IMR-90 (cell line): ENCODE measurements around the gene SGMS1.
"Not testable (repeated sequence)": the region's sequence is repeated elsewhere in the genome, so short reads cannot be mapped to it uniquely, and the experiment has no call there.

Source experiments
- CEBPB ChIP-seq: IDR thresholded peaks from 2 replicates; pipeline ENCODE4 v1.6.1; 2012; ENCODE audit warnings: low read depth, low read length, improper control_type of control experiment
- CHD1 ChIP-seq: IDR thresholded peaks from 2 replicates; pipeline ENCODE4 v1.6.1; 2012; ENCODE audit warnings: low read depth, low read length, improper control_type of control experiment
- FOS ChIP-seq: fragments of 150-350 bp; IDR thresholded peaks from 2 replicates; pipeline ENCODE4 v1.6.1; 2016; ENCODE audit warnings: low read depth, low read length
- MAZ ChIP-seq: IDR thresholded peaks from 2 replicates; pipeline ENCODE4 v1.6.1; 2012; ENCODE audit warnings: low read depth, mild to moderate bottlenecking, low read length, improper control_type of control experiment, moderate library complexity, borderline replicate concordance
- MXI1 ChIP-seq: IDR thresholded peaks from 2 replicates; pipeline ENCODE4 v1.6.1; 2012; ENCODE audit warnings: low read depth, mild to moderate bottlenecking, low read length, moderate library complexity, borderline replicate concordance
- NFE2L2 ChIP-seq: fragments of 150-350 bp; IDR thresholded peaks from 2 replicates; pipeline ENCODE4 v1.6.1; 2016; ENCODE audit warnings: low read depth, mild to moderate bottlenecking, low read length
- POLR2A ChIP-seq: IDR thresholded peaks from 2 replicates; pipeline ENCODE4 v1.6.1; 2012; ENCODE audit warnings: mild to moderate bottlenecking, low read depth, low read length
- RAD21 ChIP-seq: IDR thresholded peaks from 2 replicates; pipeline ENCODE4 v1.6.1; 2012; ENCODE audit warnings: low read length, improper control_type of control experiment
- RCOR1 ChIP-seq: IDR thresholded peaks from 2 replicates; pipeline ENCODE4 v1.6.1; 2012; ENCODE audit warnings: mild to moderate bottlenecking, low read length, improper control_type of control experiment; ENCODE audit not compliant: insufficient replicate concordance
- SMC3 ChIP-seq: fragments of 150-350 bp; IDR thresholded peaks from 2 replicates; pipeline ENCODE4 v1.6.1; 2016; ENCODE audit warnings: low read depth, mild to moderate bottlenecking, antibody characterized with exemption, low read length, moderate library complexity
- TF ChIP-seq, protein P1 (sequence below): conservative IDR thresholded peaks from 2 replicates; pipeline ENCODE4 v1.5.1; 2012; ENCODE audit warnings: mild to moderate bottlenecking, low read depth, low read length, improper control_type of control experiment
- TF ChIP-seq, protein P2 (sequence below): fragments of 150-350 bp; IDR thresholded peaks from 2 replicates; pipeline ENCODE4 v1.6.1; 2017; ENCODE audit warnings: mild to moderate bottlenecking, antibody characterized with exemption, low read length, low read depth
- TF ChIP-seq, protein P3 (sequence below): fragments of 150-350 bp; IDR thresholded peaks from 2 replicates; pipeline ENCODE4 v1.6.1; 2016; ENCODE audit warnings: low read depth, mild to moderate bottlenecking, low read length, moderate library complexity, borderline replicate concordance

- TF ChIP-seq, protein P1, sequence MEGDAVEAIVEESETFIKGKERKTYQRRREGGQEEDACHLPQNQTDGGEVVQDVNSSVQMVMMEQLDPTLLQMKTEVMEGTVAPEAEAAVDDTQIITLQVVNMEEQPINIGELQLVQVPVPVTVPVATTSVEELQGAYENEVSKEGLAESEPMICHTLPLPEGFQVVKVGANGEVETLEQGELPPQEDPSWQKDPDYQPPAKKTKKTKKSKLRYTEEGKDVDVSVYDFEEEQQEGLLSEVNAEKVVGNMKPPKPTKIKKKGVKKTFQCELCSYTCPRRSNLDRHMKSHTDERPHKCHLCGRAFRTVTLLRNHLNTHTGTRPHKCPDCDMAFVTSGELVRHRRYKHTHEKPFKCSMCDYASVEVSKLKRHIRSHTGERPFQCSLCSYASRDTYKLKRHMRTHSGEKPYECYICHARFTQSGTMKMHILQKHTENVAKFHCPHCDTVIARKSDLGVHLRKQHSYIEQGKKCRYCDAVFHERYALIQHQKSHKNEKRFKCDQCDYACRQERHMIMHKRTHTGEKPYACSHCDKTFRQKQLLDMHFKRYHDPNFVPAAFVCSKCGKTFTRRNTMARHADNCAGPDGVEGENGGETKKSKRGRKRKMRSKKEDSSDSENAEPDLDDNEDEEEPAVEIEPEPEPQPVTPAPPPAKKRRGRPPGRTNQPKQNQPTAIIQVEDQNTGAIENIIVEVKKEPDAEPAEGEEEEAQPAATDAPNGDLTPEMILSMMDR, result not testable (repeated sequence)
- TF ChIP-seq RCOR1, NFE2L2, POLR2A, SMC3, RAD21, FOS, CEBPB, MAZ, CHD1, MXI1: not testable (repeated sequence)
- TF ChIP-seq, protein P2, sequence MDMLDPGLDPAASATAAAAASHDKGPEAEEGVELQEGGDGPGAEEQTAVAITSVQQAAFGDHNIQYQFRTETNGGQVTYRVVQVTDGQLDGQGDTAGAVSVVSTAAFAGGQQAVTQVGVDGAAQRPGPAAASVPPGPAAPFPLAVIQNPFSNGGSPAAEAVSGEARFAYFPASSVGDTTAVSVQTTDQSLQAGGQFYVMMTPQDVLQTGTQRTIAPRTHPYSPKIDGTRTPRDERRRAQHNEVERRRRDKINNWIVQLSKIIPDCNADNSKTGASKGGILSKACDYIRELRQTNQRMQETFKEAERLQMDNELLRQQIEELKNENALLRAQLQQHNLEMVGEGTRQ, result not testable (repeated sequence)
- TF ChIP-seq, protein P3, sequence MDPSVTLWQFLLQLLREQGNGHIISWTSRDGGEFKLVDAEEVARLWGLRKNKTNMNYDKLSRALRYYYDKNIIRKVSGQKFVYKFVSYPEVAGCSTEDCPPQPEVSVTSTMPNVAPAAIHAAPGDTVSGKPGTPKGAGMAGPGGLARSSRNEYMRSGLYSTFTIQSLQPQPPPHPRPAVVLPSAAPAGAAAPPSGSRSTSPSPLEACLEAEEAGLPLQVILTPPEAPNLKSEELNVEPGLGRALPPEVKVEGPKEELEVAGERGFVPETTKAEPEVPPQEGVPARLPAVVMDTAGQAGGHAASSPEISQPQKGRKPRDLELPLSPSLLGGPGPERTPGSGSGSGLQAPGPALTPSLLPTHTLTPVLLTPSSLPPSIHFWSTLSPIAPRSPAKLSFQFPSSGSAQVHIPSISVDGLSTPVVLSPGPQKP, result not testable (repeated sequence)
These were observed 259.0 kb downstream of the SGMS1 start for GRCh38 chr10:50364730-50365129.
